Heart right ventricle (tissue), 16 donors: ENCODE data around the gene PVRIG. TPM values are rescaled to one million over a fixed set of nuclear protein-coding genes. Genes with fewer than 3 reads are reported as not detected.
"Not testable (repeated sequence)": the region's sequence is repeated elsewhere in the genome, so short reads cannot be mapped to it uniquely, and the experiment has no call there.

ENCODE experiments used
- ATAC-seq, 8 donors: fragments of 200-7000 bp; cut with Tn5 transposase; one replicate each; pipeline ENCODE4 v1.9.1; 2020; ENCODE audit warnings: mild to moderate bottlenecking in 8 of 8, moderate library complexity in 8 of 8, moderate number of reproducible peaks in 1 of 8
- DNase-seq, 2 donors: peaks; one replicate each; pipeline ENCODE4 v3.0.0-alpha.2; 2020
- H3K27ac ChIP-seq, 10 donors: fragments of 200-600 bp; sonication (generic) in 2 of 10; one replicate each; pipeline versions ENCODE4 v1.5.0 to v1.8.0; 2020 to 2022; ENCODE audit warnings: mild to moderate bottlenecking in 3 of 10
- H3K27me3 ChIP-seq, 7 donors: fragments of 200-600 bp; one replicate each; pipeline ENCODE4 v1.8.0; 2021 to 2022; ENCODE audit warnings: mild to moderate bottlenecking in 2 of 7
- H3K36me3 ChIP-seq, 9 donors: fragments of 200-600 bp; sonication (generic) in 1 of 9; one replicate each; pipeline versions ENCODE4 v1.5.0 to v1.8.0; 2020 to 2022; ENCODE audit warnings: mild to moderate bottlenecking in 2 of 9
- H3K4me1 ChIP-seq, 9 donors: fragments of 200-600 bp; sonication (generic) in 1 of 9; one replicate each; pipeline versions ENCODE4 v1.5.0 to v1.8.0; 2020 to 2022; ENCODE audit warnings: mild to moderate bottlenecking in 4 of 9
- H3K4me3 ChIP-seq, 10 donors: fragments of 200-600 bp; sonication (generic) in 2 of 10; one replicate each; pipeline versions ENCODE4 v1.5.0 to v1.8.0; 2020 to 2022; ENCODE audit warnings: mild to moderate bottlenecking in 7 of 10, moderate library complexity in 2 of 10
- H3K9me3 ChIP-seq, 11 donors: fragments of 200-600 bp in 10 of 11; sonication (generic) in 2 of 11; one replicate each; pipeline versions ENCODE4 v1.5.0 to v1.8.0; 2013 to 2022; ENCODE audit warnings: mild to moderate bottlenecking in 2 of 11, control low read depth in 1 of 11, moderate library complexity in 1 of 11
- CTCF ChIP-seq, 9 donors: fragments of 200-600 bp; sonication (generic) in 2 of 9; IDR thresholded peaks; one replicate each; pipeline versions ENCODE4 v1.5.0 to v1.8.0; 2021 to 2022; ENCODE audit warnings: antibody characterized with exemption in 9 of 9, mild to moderate bottlenecking in 5 of 9, moderate library complexity in 1 of 9
- WGBS, 2 donors: extraction: QIAGEN DNeasy Blood & Tissue Kit; methylation state at CpG; one replicate each; pipeline ENCODE4 v1.1.7; 2013; ENCODE audit warnings: inconsistent platforms in 1 of 2; 5-methylcytosine and 5-hydroxymethylcytosine counted together
- intact Hi-C, 10 donors: fragments of 100-400 bp; cut with DNase I; formaldehyde crosslinking; loops; one replicate each; pipeline versions ENCODE4 v1.11.1 to v1.14.2; 2022
- polyA plus RNA-seq, 2 donors: library from polyadenylated mRNA; stranded (reverse); fragments of 200-250 nt; gene quantifications; one replicate each; pipeline ENCODE4 v1.2.3, GENCODE V29; 2013
- total RNA-seq, 10 donors: library from RNA; stranded (reverse); fragmentation: NEBNext Ultra II Directional in 3 of 10; extraction: Animal tissue kit (Norgen Biotek cat#: 25700) in 3 of 10; gene quantifications; one replicate each; pipeline versions ENCODE4 v1.2.1 to v1.2.4, GENCODE V29; 2021 to 2023
- donor health status: Arrhythmogenic right ventricular cardiomyopathy.
- donor health status: ischemic (EF 13 %, LVEDD 7.1; RV severe dilation, severe dysfunction).
- donor health status: healthy with polysubstance abuse.
- donor health status: DM: no; HTN: yes; CAD: no.
- donor health status: DM: no; HTN: no; CAD: no.
- donor health status: ischemic (EF 25% LVEDD 6.9; RV normal size, moderate dysfunction).
- donor health status: ischemic (EF 25% LVEDD 5.7; RV mildly dilated, moderate dysfunction).
- donor health status: healthy.
- donor health status: DM: yes; HTN: yes; CAD: no.
- donor health status: Ischemic cardiomyopathy.
- donor health status: ischemic (EF 35%, LVEDD 5.7; RV mildly dilated, moderate dysfunction).
- donor health status: nonischemic (EF 11% LVEDD 7.7; RV severe dilation, severe dysfunction).
- donor health status: DM: yes; HTN: yes; CAD: no.
- donor health status: PGD.
- donor health status: ischemic (EF 29% LVEDD 5.4; RV normal size, mild dysfunction).
- donor health status: nonischemic (EF 23%, LVEDD 6.1; RV moderate dilation, normal function).

PVRIG gene
- total and polyA plus RNA-seq, 12 donors, result 0.22 to 2.1 (median 0.59) TPM; not detected in 9

- ATAC-seq (no peak), DNase-seq (no peak)
- 92 to 93% methylated on average over 5 of the region's 5 CpGs for WGBS, 2 donors
- H3K27ac ChIP-seq, result no peak overlapping the region
- peaks cover 0 to 8% (median 0%) of the 10 kb centered on the region in 7 donors for H3K27me3 ChIP-seq
- H3K4me1 ChIP-seq, result peaks cover 0 to 10% (median 6%) of the 10 kb centered on the region in 9 donors
- H3K36me3 ChIP-seq, result no peaks in the 10 kb centered on the region
- no peak for TF ChIP-seq CTCF (IDR thresholded peaks at IDR 0.05)
- no peak overlapping the region for H3K4me3 ChIP-seq
- H3K9me3 ChIP-seq, result no peaks in the 10 kb centered on the region
- intact Hi-C loops, result loop anchor here in 2 of 10 donors (5.0 to 10.0 kb wide), 2 partner anchors 58 to 80 kb away; partner anchors contain the start of gene TRAPPC14 (in 1 of the 2)
Observed at GRCh38 chr7:100212631-100213286, 7.0 kb upstream of the PVRIG start.

- intact Hi-C loops, result loop anchor here in 2 of 10 donors (5.0 to 10.0 kb wide), 2 partner anchors 59 to 81 kb away; partner anchors contain the start of gene TRAPPC14 (in 1 of the 2)
- Histone ChIP-seq H3K4me3 (no peak overlapping the region), H3K27ac (no peak overlapping the region), H3K9me3 (no peaks in the 10 kb centered on the region), H3K4me1 (peaks cover 0 to 10% (median 6%) of the 10 kb centered on the region in 9 donors), H3K36me3 (no peaks in the 10 kb centered on the region), H3K27me3 (peaks cover 0 to 4% (median 0%) of the 10 kb centered on the region in 7 donors)
- TF ChIP-seq CTCF (IDR thresholded peaks at IDR 0.05), result no peak
- WGBS, 2 donors, result 61 to 75% methylated on average over 6 of the region's 6 CpGs
- no peak for ATAC-seq
- DNase-seq, result no peak
Observed at GRCh38 chr7:100213672-100214071, 6.1 kb upstream of the PVRIG start.

GRCh38 chr7:100214356-100214755, 5.4 kb upstream of the PVRIG start:
- intact Hi-C loops, result loop anchor here in 2 of 10 donors (5.0 to 10.0 kb wide), 2 partner anchors 60 to 82 kb away; partner anchors contain the start of gene TRAPPC14 (in 1 of the 2)
- ATAC-seq, result not testable (repeated sequence)
- WGBS, 2 donors, result 85 to 88% methylated on average over 5 of the region's 5 CpGs

GRCh38 chr7:100215895-100216294, 3.9 kb upstream of the PVRIG start:
- Histone ChIP-seq H3K4me1 (peaks cover 0 to 10% (median 6%) of the 10 kb centered on the region in 9 donors), H3K27ac (peak overlapping the region in 1 of 10 donors; percentile 18), H3K27me3 (no peaks in the 10 kb centered on the region), H3K9me3 (no peaks in the 10 kb centered on the region), H3K4me3 (no peak overlapping the region), H3K36me3 (peaks cover 0 to 6% (median 0%) of the 10 kb centered on the region in 9 donors)
- peak; percentile 40 to 43 for DNase-seq
- TF ChIP-seq CTCF (IDR thresholded peaks at IDR 0.05), result no peak
- peak; percentile 32 to 81 (median 64) for ATAC-seq
- WGBS, 2 donors, result 24 to 27% methylated on average over 6 of the region's 6 CpGs
- intact Hi-C loops, result loop anchor here in 8 of 10 donors (2.0 to 10.0 kb wide), 3 partner anchors 61 to 84 kb away; partner anchors contain the start of gene TRAPPC14 (in 1 of the 8)

More at GRCh38 chr7:100214356-100214755, 5.4 kb upstream of the PVRIG start:
- H3K4me3 ChIP-seq, H3K27ac ChIP-seq, H3K36me3 ChIP-seq, DNase-seq, H3K27me3 ChIP-seq, H3K9me3 ChIP-seq: not testable (repeated sequence)
- peaks cover 0 to 10% (median 6%) of the 10 kb centered on the region in 9 donors for H3K4me1 ChIP-seq
